AG04449 (cell line): ENCODE data around the gene USP24.

Experiments
- CTCF ChIA-PET: fragments of 350-600 bp; formaldehyde crosslinking; extraction: SDS; loops from one replicate; lab custom pipeline; 2021; ENCODE audit warnings: antibody characterized with exemption; lab: Yijun Ruan, JAX
- POLR2A ChIA-PET: fragments of 400-600, 350-600 bp; formaldehyde crosslinking; extraction: SDS; loops from one replicate; lab custom pipeline; 2020; ENCODE audit warnings: antibody characterized with exemption, inconsistent platforms; lab: Yijun Ruan, JAX
- DNase-seq: peaks from one replicate; pipeline ENCODE4 v3.0.0-alpha.2; 2010; ENCODE audit warnings: low read depth, low spot score
- H3K4me3 ChIP-seq: 2 replicates; pipeline ENCODE4 v1.5.1; 2011; ENCODE audit warnings: low read depth, mild to moderate bottlenecking, control low read depth, low read length
- CTCF ChIP-seq: IDR thresholded peaks from one replicate; pipeline ENCODE4 v1.5.1; 2011; ENCODE audit warnings: mild to moderate bottlenecking, moderate library complexity, low read length, control low read depth, inconsistent platforms; ENCODE audit not compliant: insufficient read depth; ENCODE audit errors: missing control alignments

The USP24 gene

GRCh38 chr1:55215194-55216021 is at the start of gene USP24:
TSS of gene USP24 (minus strand) at chr1:55215364. CDS start at chr1:55215113, 251 bp downstream.
- CTCF ChIA-PET: no interaction called here
- TF ChIP-seq CTCF: no peak
- POLR2A ChIA-PET: interaction anchor here (0.6 kb wide), 1 partner anchor 62 kb away, joined by 3 read pairs; no protein-coding TSS in a partner anchor
- no peak for DNase-seq
- H3K4me3 ChIP-seq: peak within 1 kb of the TSS; percentile 90

GRCh38 chr1:55262822-55263221 is 47.7 kb upstream of the USP24 start:
- ChIA-PET CTCF (no interaction called here), POLR2A (no interaction called here)
- TF ChIP-seq CTCF: no peak
- H3K4me3 ChIP-seq: no peak overlapping the region
- no peak for DNase-seq

- no peak for DNase-seq
- no peak for TF ChIP-seq CTCF
- ChIA-PET CTCF (interaction anchor here (1.3 to 1.4 kb wide), 2 partner anchors 17 to 24 kb away, joined by 5 to 6 read pairs; no protein-coding TSS in a partner anchor), POLR2A (no interaction called here)
- no peak overlapping the region for H3K4me3 ChIP-seq
These were observed 44.9 kb upstream of the USP24 start for GRCh38 chr1:55259911-55260609.

- POLR2A ChIA-PET: no interaction called here
- CTCF ChIA-PET: interaction anchor here (3.7 kb wide), 1 partner anchor 20 kb away, joined by 18 read pairs; no protein-coding TSS in a partner anchor
- no peak overlapping the region for H3K4me3 ChIP-seq
- no peak for TF ChIP-seq CTCF
- DNase-seq: no peak
These were observed 42.8 kb upstream of the USP24 start for GRCh38 chr1:55257958-55258357.

GRCh38 chr1:55255901-55256300 is 40.7 kb upstream of the USP24 start:
- no peak for DNase-seq
- POLR2A ChIA-PET: no interaction called here
- CTCF ChIA-PET: interaction anchor here (0.9 to 3.7 kb wide), 3 partner anchors 19 to 1329 kb away, joined by 3 to 18 read pairs (median 3); no protein-coding TSS in a partner anchor
- TF ChIP-seq CTCF: no peak
- H3K4me3 ChIP-seq: no peak overlapping the region
